HCT116 (cell line): ENCODE results near the gene SEPTIN8. TPM values are rescaled to one million over a fixed set of nuclear protein-coding genes. Genes with fewer than 3 reads are reported as not detected.

Experiments
- ATAC-seq: fragments of 200-7000 bp; cut with Tn5 transposase; 2 replicates; pipeline ENCODE4 v1.9.1; 2020; ENCODE audit warnings: mild to moderate bottlenecking, moderate library complexity
- BruUV-seq: library from RNA; stranded (reverse); fragments of 400-500 nt; replicated peaks from 2 replicates; lab custom pipeline; 2021; lab: Mats Ljungman, UMichigan
- CTCF ChIA-PET: fragments of 300-600 bp; sonication (Branson Sonifier 250); formaldehyde crosslinking; loops from one replicate; lab custom pipeline; 2021; ENCODE audit warnings: antibody characterized with exemption; lab: Charles Lee
- POLR2A ChIA-PET: fragments of 300-600, 350-600 bp; sonication (Branson Sonifier 250); formaldehyde crosslinking; loops from one replicate; lab custom pipeline; 2021; ENCODE audit warnings: antibody characterized with exemption; lab: Charles Lee
- RAD21 ChIA-PET, 2 experiments: fragments of 300-600 bp; sonication (Branson Sonifier 250); formaldehyde crosslinking; loops; one replicate each; lab custom pipeline; 2023; ENCODE audit warnings: low total read pairs in 2 of 2; ENCODE audit not compliant: uncharacterized antibody in 2 of 2, unreplicated experiment in 2 of 2, low non-redundant PET in 1 of 2; lab: Charles Lee
- DNase-seq: peaks from one replicate; pipeline ENCODE4 v3.0.0-alpha.2; 2010; ENCODE audit warnings: low read depth, low spot score
- H2AFZ ChIP-seq: fragments of 200-600 bp; shearing (Covaris generic), sonication (generic); 2 replicates; pipeline ENCODE4 v1.6.1; 2017; ENCODE audit warnings: low read depth, mixed run types, mixed read lengths, antibody characterized with exemption, low read length; ENCODE audit not compliant: poor library complexity, severe bottlenecking
- H3K27ac ChIP-seq: 2 replicates; pipeline ENCODE4 v1.5.1; 2012; ENCODE audit warnings: low read depth, low read length
- H3K27me3 ChIP-seq: fragments of 200-600 bp; sonication (generic); 2 replicates; pipeline ENCODE4 v1.6.1; 2016; ENCODE audit warnings: mixed run types, low read length, mixed read lengths; ENCODE audit not compliant: insufficient read depth
- H3K36me3 ChIP-seq, 2 experiments: fragments of 200-500 bp in 1 of 2; fragments of 200-600 bp in 1 of 2; sonication (Bioruptor generic) in 1 of 2; sonication (generic) in 1 of 2; 2 replicates each; pipeline versions ENCODE4 v1.5.1 to v1.6.1; 2014 to 2016; ENCODE audit warnings: low read length in 2 of 2, inconsistent platforms in 1 of 2, mixed read lengths in 1 of 2, mixed run types in 1 of 2; ENCODE audit not compliant: insufficient read depth in 2 of 2, control insufficient read depth in 1 of 2
- H3K4me1 ChIP-seq, 2 experiments: fragments of 200-600 bp in 1 of 2; sonication (generic) in 1 of 2; 2 replicates each; pipeline versions ENCODE4 v1.5.1 to v1.6.1; 2012 to 2017; ENCODE audit warnings: low read length in 2 of 2, inconsistent platforms in 1 of 2, mild to moderate bottlenecking in 1 of 2, mixed read lengths in 1 of 2, mixed run types in 1 of 2, moderate library complexity in 1 of 2; ENCODE audit not compliant: insufficient read depth in 2 of 2, control insufficient read depth in 1 of 2
- H3K4me2 ChIP-seq: fragments of 200-600 bp; sonication (generic); 2 replicates; pipeline ENCODE4 v1.6.1; 2017; ENCODE audit warnings: mixed run types, low read length, mixed read lengths
- H3K4me3 ChIP-seq, 2 experiments: fragments of 200-600 bp in 1 of 2; sonication (generic) in 1 of 2; replicated peaks in 1 of 2; 2 replicates each; pipeline ENCODE4 v1.5.1; 2011 to 2016; ENCODE audit warnings: low read length in 2 of 2, control low read depth in 1 of 2, low read depth in 1 of 2, mild to moderate bottlenecking in 1 of 2, mixed read lengths in 1 of 2, mixed run types in 1 of 2
- H3K79me2 ChIP-seq: fragments of 200-600 bp; sonication (generic); 2 replicates; pipeline ENCODE4 v1.6.1; 2017; ENCODE audit warnings: mild to moderate bottlenecking, mixed run types, low read length, moderate library complexity, mixed read lengths; ENCODE audit not compliant: insufficient read depth
- H3K9ac ChIP-seq: fragments of 200-600 bp; sonication (generic); 2 replicates; pipeline ENCODE4 v1.6.1; 2016; ENCODE audit warnings: low read length, mixed read lengths
- H3K9me2 ChIP-seq: fragments of 200-600 bp; sonication (generic), shearing (Covaris generic); 2 replicates; pipeline ENCODE4 v1.6.1; 2017; ENCODE audit warnings: mixed run types, mild to moderate bottlenecking, moderate library complexity; ENCODE audit not compliant: insufficient read depth
- H3K9me3 ChIP-seq, 2 experiments: fragments of 200-500 bp in 1 of 2; fragments of 200-600 bp in 1 of 2; sonication (Bioruptor generic) in 1 of 2; sonication (generic) in 1 of 2; 2 replicates each; pipeline ENCODE4 v1.6.1; 2014 to 2017; ENCODE audit warnings: low read length in 2 of 2, mixed read lengths in 2 of 2, inconsistent platforms in 1 of 2, low read depth in 1 of 2, mild to moderate bottlenecking in 1 of 2, mixed run types in 1 of 2, moderate library complexity in 1 of 2; ENCODE audit not compliant: control insufficient read depth in 1 of 2, insufficient read depth in 1 of 2
- H4K20me1 ChIP-seq: fragments of 200-600 bp; sonication (generic), shearing (Covaris generic); 2 replicates; pipeline ENCODE4 v1.6.1; 2017; ENCODE audit warnings: mixed run types, mild to moderate bottlenecking, moderate library complexity; ENCODE audit not compliant: insufficient read depth
- ATF3 ChIP-seq: IDR thresholded peaks from 2 replicates; pipeline ENCODE4 v1.6.1; 2012
- CBX3 ChIP-seq: IDR thresholded peaks from 2 replicates; pipeline ENCODE4 v1.6.1; 2012; ENCODE audit warnings: low read depth
- CEBPB ChIP-seq: IDR thresholded peaks from 2 replicates; pipeline ENCODE4 v1.6.1; 2012; ENCODE audit warnings: low read depth
- CTCF ChIP-seq, 3 experiments: fragments of 200-600 bp in 1 of 3; sonication (generic) in 1 of 3; IDR thresholded peaks in 2 of 3; conservative IDR thresholded peaks in 1 of 3; 2 replicates each; pipeline ENCODE4 v1.5.1; 2012 to 2017; ENCODE audit warnings: low read depth in 2 of 3, low read length in 2 of 3, antibody characterized with exemption in 1 of 3, borderline replicate concordance in 1 of 3, control low read depth in 1 of 3, mild to moderate bottlenecking in 1 of 3, mixed read lengths in 1 of 3, mixed run types in 1 of 3, moderate library complexity in 1 of 3; ENCODE audit not compliant: insufficient read depth in 1 of 3
- EGR1 ChIP-seq: IDR thresholded peaks from 2 replicates; pipeline ENCODE4 v1.6.1; 2012; ENCODE audit warnings: low read depth
- EZH2 ChIP-seq: fragments of 200-600 bp; sonication (generic); IDR thresholded peaks from 2 replicates; pipeline ENCODE4 v1.6.1; 2017; ENCODE audit warnings: antibody characterized with exemption, mixed run types
- EZH2phosphoT487 ChIP-seq: fragments of 200-600 bp; IDR thresholded peaks from 2 replicates; pipeline ENCODE4 v1.6.1; 2018; ENCODE audit warnings: antibody characterized with exemption, borderline replicate concordance
- JUND ChIP-seq: IDR thresholded peaks from 2 replicates; pipeline ENCODE4 v1.6.1; 2012
- POLR2AphosphoS5 ChIP-seq: IDR thresholded peaks from 2 replicates; pipeline ENCODE4 v1.6.1; 2011; ENCODE audit warnings: mild to moderate bottlenecking, low read depth, low read length, moderate library complexity
- RAD21 ChIP-seq: IDR thresholded peaks from 2 replicates; pipeline ENCODE4 v1.6.1; 2012; ENCODE audit warnings: low read depth, mild to moderate bottlenecking
- REST ChIP-seq: IDR thresholded peaks from 2 replicates; pipeline ENCODE4 v1.6.1; 2012; ENCODE audit warnings: low read depth
- SIN3A ChIP-seq: IDR thresholded peaks from 2 replicates; pipeline ENCODE4 v1.6.1; 2012; ENCODE audit warnings: low read depth
- TCF7L2 ChIP-seq: IDR thresholded peaks from 2 replicates; pipeline ENCODE4 v1.7.0; 2011; ENCODE audit warnings: borderline replicate concordance, inconsistent platforms; ENCODE audit not compliant: insufficient read depth, insufficient read length; ENCODE audit errors: extremely low read depth
- ZFX ChIP-seq: fragments of 450-650 bp; IDR thresholded peaks from 2 replicates; pipeline ENCODE4 v1.6.1; 2017
- intact Hi-C: fragments of 100-400 bp; cut with micrococcal nuclease; formaldehyde crosslinking; loops from 2 replicates; pipeline ENCODE4 v1.10.0; 2022
- total RNA-seq: library from RNA; stranded (reverse); gene quantifications from one replicate; pipeline ENCODE4 v1.2.1, GENCODE V29; 2021; ENCODE audit not compliant: unreplicated experiment

The SEPTIN8 gene
- total RNA-seq, 1 experiment from 2014 or later = 34.6 TPM

GRCh38 chr5:132791026-132791425, 14.0 kb upstream of the SEPTIN8 start:
- no peaks in the 10 kb centered on the region for H3K79me2 ChIP-seq
- H3K4me3 ChIP-seq = no peak overlapping the region
- H3K27ac ChIP-seq = no peak overlapping the region
- no TSS peak for BruUV-seq
- H2AFZ ChIP-seq = no peak overlapping the region
- ChIA-PET CTCF (no interaction called here), POLR2A (interaction anchor here (0.6 kb wide), 1 partner anchor 252 kb away, joined by 3 read pairs; no protein-coding TSS in a partner anchor), RAD21 (interaction anchor here in 1 of 2 experiments (0.7 kb wide), 1 partner anchor 130 kb away, joined by 3 read pairs; no protein-coding TSS in a partner anchor)
- no peak for ATAC-seq
- H3K4me2 ChIP-seq = no peak overlapping the region
- H3K9me3 ChIP-seq = no peaks in the 10 kb centered on the region
- H3K27me3 ChIP-seq = no peaks in the 10 kb centered on the region
- no peak overlapping the region for H3K9ac ChIP-seq
- TF ChIP-seq ATF3 (no peak), EZH2phosphoT487 (no peak), CTCF (IDR thresholded peaks at IDR 0.05 in 2 of 3, conservative IDR thresholded peaks at IDR 0.05 in 1 of 3; ENCODE audit: borderline replicate concordance in 1 of 3, insufficient read depth in 1 of 3, low read depth in 2 of 3, low read length in 2 of 3) (no peak), SIN3A (no peak), EZH2 (no peak), EGR1 (no peak), CBX3 (no peak), JUND (no peak), RAD21 (no peak), POLR2AphosphoS5 (no peak), CEBPB (no peak), ZFX (no peak), REST (no peak), TCF7L2 (no peak)
- intact Hi-C loops = no loop called here
- H3K9me2 ChIP-seq = no peaks in the 10 kb centered on the region
- no peak for DNase-seq
- no peaks in the 10 kb centered on the region for H3K4me1 ChIP-seq
- no peaks in the 10 kb centered on the region for H4K20me1 ChIP-seq
- no peaks in the 10 kb centered on the region for H3K36me3 ChIP-seq
